Effector CD8-positive, alpha-beta T cell (primary cell): Measurements from ENCODE around the gene PTH2.
"Not testable (repeated sequence)": the region's sequence is repeated elsewhere in the genome, so short reads cannot be mapped to it uniquely, and the experiment has no call there.

Experiments
- DNase-seq: peaks from one replicate; lab custom pipeline; 2025; lab: John Stamatoyannopoulos, UW
- total RNA-seq, 4 experiments: gene quantifications; one replicate each; lab custom pipeline; 2026; lab: John Stamatoyannopoulos, UW

PTH2 gene, protein sequence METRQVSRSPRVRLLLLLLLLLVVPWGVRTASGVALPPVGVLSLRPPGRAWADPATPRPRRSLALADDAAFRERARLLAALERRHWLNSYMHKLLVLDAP
- 0 reads per million in 4 experiments for total RNA-seq

DNA sequence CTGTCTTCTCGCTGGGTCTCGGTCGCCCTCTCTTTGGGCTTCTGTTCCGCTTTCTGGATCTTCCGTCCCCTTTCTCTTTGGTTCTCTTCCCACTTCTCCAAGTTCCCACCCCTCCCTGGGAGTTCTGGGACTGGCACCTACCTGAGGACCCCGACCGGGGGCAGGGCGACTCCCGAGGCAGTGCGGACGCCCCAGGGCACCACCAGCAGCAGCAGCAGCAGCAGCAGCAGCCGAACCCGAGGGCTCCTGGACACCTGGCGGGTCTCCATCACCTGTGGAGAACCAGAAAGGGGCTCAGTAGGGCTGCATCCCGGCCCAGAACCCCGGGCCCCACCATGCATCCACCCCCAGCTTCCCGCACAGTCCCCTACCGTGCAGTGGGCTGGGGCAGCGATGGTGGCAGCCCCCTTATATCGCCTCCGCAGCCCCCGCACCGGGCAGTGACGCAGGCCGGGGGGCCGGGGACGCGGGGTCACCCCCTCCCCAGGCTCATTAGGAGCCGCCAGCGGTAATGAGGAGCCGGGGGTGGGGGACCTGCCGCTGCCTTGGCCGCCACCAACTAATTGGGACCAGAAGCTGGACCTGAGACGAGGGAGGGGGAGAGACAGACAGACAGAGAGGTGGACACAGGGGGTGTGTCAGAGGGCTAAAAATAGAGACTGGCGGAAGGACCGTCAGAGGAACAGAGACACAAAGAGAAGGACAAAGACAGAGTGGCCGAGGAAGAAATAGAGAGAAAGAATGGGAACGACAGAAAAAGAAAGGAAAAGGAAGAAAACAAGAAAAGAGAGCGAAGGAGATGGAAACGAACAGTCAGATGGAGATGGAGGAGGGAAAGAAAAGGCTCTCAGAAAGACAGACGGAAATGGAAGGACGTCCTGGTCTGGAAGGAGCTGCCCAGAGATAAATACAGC lies at the start of gene PTH2:
TSS of gene PTH2 (minus strand) at position 371 of the 914 bp plus-strand sequence. CDS start at position 269, 102 bp downstream.
- DNase-seq, result no peak

DNA sequence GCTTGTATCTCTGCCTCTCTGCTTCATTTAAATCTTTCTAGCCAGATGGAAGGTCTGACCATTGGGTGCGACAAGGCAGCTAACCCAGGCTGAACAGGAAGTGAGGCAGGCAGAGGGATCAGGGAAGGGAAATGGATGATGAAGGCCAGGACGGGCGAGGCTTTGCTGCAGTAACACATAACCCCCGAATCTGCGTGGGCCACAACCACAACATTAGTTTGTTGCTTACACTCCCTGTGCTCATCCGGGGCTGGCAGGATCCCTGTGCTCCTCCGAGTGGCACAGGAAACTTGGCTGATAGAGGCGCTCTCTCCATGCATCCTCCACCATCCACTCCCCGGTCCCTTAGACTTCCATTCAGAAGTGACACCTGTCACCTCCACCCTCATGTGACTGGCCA lies 49.7 kb upstream of the PTH2 start:
- no peak for DNase-seq

DNA sequence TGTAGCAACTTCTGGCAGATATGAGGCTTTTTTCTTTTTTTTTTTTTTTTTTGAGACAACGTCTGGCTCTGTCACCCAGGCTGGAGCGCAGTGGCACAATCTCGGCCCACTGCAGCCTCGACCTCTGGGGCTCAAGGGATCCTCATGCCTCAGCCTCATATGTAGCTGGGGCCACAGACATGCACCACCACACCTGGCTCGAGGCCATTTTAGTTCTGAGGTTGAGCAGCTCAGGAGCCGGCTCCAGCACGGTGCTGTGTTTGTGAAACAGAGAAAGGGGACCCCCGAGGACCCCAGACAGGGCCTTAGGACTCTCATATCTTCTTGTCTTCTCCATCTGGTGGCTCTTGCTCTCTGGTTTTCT lies 47.4 kb upstream of the PTH2 start:
- DNase-seq, result no peak

DNA sequence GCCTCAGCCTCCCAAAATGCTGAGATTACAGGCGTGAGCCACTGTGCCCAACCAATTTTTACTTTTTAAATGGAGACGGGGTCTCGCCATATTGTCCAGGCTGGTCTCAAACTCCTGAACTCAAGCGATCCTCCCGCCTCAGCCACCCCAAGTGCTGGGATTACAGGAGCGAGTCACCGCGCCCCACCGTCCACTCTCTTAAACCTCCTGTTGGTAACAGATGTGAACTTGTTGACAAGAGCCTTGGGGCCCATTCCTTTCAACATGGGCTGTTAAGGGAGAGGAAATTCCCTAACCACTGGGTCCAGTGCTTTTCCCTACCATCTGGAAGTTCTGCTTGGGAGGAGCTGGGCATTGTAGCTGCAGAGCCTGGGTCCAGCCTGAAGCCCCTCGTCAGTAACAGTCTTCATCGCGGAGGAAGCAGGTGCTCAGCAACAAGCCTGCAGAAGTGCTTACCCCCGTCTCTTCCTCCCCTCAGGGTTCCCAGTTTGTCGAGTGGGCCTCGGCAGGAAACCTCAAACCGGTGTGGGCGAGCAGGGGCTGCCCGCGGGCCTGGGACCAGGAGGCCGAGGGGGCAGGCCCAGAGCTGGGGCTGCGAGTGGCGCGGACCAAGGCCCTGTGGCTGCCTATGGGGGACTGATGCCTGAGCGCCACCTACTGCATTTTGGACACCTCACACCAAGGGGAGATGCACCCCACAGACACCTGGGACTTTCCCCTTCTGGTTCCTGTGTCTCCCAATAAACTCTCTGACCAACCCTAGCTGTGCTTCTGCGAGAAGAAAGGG lies 46.8 kb upstream of the PTH2 start:
- DNase-seq, result peak; percentile 31

DNA sequence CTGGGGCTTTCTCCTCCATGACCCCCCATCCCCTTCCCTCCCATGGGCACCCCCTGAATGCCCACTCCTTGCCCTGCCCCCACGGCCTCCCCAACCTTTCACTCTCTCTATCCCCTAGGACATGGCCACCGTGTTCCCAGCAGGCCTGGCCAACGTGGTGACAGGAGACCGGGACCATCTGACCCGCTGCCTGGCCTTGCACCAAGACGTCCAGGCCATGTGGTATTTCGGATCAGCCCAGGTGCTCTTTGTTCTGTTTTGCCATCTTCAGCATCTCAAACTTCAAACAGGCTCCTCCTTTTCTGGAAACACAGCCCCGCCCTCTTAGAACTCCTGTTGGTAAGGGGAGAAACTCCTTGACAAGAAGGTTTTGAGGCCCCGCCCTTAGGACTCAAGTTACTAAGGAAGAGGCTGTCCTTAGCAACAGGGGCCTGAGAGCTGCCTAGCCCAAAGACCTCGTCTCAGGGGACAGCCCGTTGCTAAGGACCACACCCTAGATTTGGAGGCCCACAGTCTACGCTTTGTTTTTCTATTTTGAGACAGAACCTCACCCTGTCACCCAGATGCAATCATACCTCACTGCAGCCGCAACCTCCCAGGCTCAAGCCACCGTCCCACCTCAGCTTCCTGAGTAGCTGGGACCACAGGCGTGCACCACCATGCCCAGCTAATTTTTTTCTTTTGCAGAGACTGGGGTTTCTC lies 45.7 kb upstream of the PTH2 start:
- peak; percentile 71 for DNase-seq

DNA sequence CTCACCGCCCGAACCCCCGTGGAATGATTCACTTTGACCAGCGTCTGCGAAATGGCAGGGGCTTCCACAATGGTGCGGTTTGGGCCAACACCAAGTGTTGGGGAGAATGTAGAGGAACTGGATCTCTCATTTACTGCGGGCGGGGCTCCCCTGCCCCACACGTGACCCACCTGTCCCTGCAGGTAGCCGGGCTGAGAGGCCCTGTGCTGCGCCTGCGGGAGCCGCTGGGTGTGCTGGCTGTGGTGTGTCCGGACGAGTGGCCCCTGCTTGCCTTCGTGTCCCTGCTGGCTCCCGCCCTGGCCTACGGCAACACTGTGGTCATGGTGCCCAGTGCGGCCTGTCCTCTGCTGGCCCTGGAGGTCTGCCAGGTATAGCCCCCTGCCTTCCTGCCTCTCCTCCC lies 45.0 kb upstream of the PTH2 start:
- no peak for DNase-seq

DNA sequence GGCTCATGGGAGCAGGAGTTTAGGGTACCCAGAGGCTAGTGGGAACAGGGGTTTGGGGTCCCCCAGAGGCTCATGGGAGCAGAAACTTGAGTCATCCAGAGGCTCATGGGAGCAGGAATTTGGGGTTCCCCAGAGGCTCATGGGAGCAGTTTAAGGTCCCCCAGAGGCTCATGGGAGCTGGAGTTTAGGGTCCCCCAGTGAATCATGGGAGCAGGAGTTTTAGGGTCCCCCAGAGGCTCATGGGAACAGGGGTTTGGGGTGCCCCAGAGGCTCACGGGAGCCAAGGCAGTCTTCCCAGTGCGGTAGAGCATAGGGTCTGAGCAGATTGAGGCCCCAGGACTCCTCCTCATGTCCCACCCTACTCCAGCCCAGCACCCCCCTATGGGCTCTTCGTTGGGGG lies 42.1 kb upstream of the PTH2 start:
- no peak for DNase-seq

DNA sequence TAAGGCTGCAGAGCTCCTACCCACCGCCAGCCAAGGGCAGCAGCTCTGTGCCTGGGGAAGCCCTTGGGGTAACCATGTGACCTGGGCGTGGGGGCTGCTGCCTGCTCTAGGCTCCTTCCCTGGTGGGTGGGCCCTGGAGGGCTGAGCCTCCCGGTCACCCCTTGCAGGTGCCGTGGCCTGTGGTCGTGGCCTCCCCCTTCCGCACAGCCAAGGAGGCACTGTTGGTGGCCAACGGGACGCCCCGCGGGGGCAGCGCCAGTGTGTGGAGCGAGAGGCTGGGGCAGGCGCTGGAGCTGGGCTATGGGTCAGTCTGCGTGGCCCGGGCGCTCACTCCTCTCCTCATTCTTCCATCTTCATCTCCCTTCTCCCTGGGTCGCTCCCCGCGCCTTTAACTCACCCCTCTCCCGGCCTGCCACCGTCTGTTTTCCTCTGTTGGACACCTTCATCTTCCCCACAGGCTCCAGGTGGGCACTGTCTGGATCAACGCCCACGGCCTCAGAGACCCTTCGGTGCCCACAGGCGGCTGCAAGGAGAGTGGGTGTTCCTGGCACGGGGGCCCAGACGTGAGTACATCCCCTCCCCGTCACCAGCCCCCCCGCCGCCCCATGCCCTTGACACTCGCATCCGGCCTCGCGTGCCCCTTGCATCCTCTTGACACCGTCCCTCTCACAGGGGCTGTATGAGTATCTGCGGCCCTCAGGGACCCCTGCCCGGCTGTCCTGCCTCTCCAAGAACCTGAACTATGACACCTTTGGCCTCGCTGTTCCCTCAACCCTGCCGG lies 40.9 kb upstream of the PTH2 start:
- DNase-seq, result no peak

DNA sequence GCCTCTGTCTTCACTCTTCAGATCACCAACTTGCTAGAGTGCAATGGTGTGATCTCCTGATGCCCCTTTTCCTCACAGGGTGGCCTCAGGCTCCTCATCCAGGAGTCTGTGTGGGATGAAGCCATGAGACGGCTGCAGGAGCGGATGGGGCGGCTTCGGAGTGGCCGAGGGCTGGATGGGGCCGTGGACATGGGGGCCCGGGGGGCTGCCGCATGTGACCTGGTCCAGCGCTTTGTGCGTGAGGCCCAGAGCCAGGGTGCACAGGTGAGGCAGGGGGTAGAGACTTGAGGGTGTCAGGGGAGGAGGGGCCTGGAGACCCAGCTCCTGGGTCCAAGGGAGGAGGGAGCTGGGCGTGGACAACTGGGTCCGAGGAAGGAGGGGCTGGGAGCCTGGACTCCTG lies 39.3 kb upstream of the PTH2 start:
- no peak for DNase-seq

DNA sequence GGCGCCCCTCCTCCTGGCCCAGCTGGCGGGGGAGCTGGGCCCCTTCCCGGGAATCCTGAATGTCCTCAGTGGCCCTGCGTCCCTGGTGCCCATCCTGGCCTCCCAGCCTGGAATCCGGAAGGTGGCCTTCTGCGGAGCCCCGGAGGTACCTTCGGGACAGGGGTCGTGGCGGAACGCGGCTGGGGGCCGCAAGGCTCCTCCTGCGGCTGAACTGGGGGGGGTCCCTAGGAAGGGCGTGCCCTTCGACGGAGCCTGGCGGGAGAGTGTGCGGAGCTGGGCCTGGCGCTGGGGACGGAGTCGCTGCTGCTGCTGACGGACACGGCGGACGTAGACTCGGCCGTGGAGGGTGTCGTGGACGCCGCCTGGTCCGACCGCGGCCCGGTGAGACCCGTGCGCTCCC lies 38.4 kb upstream of the PTH2 start:
- no peak for DNase-seq

DNA sequence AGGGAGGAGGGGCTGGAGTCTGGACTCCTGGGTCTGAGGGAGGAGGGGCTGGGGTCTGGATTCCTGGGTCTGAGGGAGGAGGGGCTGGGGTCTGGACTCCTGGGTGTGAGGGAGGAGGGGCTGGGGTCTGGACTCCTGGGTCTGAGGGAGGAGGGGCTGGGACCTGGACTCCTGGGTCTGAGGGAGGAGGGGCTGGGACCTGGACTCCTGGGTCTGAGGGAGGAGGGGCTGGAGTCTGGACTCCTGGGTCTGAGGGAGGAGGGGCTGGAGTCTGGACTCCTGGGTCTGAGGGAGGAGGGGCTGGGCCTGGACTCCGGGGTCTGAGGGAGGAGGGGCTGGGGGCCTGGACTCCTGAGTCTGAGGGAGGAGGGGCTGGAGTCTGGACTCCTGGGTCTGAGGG lies 37.9 kb upstream of the PTH2 start:
- not testable (repeated sequence) for DNase-seq

DNA sequence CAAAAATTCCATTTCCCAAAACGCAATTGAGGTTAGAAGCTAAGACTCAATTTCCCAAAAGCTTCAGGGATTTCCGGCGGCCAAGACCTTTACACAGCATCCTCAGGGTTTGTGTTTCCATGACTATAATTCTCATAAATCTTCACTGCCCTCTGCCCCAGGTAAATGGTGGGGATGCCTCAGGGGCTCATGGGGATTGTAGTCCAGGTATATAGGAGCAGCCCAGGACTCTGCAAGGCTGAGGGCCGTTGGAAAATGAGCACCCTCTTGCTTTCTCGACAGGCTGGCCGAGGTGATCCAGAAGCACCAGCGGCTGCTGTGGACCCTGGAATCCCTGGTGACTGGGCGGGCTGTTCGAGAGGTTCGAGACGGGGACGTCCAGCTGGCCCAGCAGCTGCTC lies 36.1 kb upstream of the PTH2 start:
- no peak for DNase-seq

DNA sequence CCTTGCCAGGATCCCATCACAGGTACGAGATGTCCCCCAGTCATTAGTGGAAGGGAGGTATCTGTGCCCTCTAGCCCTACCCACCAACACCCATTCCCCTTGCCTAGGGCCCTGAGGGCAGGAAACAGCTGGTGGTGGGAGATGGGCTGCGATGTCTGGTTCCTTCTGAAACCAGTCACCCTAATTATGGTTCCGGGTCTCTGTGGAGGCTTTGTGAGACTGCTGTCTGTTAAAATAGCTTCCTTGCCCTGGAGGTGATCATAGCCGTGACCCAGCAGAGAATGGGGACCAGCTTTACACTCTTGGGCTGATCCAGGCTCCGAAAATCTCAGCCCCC lies 35.3 kb upstream of the PTH2 start:
- no peak for DNase-seq

DNA sequence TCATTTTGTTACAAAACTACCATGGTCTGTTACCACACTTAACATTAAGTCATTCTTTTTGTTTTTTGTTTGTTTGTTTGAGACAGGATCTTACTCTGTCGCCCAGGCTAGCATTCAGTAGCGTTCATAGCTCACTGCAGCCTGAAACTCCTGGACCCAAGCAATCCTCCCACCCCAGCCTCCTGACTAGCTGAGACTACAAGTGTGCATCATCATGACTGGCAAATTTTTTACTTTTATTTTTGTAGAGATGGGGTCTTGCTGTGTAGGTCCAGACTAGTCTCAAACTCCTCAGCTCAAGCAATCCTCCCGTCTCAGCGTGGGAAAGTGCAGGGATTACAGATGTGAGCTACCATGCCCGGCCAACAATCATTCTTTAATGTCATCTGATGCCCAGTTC lies 33.1 kb upstream of the PTH2 start:
- DNase-seq, result no peak

DNA sequence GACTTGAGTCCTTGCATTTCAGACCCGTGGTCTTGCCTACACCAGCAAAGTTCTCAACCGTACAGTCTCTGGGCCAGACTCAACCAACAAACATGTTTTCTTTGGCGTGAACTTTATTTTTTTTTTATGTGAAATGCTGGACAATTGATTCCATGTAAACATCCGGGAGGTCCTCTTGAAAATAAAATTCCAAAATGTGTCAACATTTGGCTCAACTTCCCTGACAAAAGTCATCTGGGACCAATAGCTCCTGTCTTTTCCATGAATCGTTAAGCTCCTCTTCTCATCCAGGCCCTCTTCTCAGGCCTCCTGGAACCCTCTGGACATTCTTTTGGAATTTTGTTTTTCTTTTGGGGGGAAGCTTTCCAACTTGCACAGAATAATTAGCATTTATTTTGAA lies 32.5 kb upstream of the PTH2 start:
- DNase-seq, result no peak

DNA sequence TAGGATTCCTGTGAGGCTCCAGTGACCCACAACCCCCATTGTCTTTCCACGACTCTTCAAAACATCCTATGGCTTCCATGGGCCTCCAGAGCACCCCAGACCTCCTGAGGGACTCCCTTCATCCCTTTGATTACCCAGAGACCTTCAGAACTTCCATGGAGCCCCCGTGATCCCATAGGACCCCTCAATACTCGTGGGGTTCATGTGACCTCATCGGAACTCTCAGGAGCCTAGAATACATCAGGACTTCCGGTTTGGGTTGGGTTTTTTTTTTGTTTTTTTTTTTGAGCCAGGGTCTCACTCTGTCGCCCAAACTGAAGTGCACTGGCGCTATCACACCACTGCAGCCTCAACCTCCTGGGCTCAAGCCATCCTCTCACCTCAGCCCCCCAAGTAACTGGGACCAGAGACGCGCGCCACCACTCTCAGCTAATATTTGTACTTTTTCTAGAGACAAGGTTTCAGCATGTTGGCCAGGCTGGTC lies 30.6 kb upstream of the PTH2 start:
- DNase-seq, result no peak

DNA sequence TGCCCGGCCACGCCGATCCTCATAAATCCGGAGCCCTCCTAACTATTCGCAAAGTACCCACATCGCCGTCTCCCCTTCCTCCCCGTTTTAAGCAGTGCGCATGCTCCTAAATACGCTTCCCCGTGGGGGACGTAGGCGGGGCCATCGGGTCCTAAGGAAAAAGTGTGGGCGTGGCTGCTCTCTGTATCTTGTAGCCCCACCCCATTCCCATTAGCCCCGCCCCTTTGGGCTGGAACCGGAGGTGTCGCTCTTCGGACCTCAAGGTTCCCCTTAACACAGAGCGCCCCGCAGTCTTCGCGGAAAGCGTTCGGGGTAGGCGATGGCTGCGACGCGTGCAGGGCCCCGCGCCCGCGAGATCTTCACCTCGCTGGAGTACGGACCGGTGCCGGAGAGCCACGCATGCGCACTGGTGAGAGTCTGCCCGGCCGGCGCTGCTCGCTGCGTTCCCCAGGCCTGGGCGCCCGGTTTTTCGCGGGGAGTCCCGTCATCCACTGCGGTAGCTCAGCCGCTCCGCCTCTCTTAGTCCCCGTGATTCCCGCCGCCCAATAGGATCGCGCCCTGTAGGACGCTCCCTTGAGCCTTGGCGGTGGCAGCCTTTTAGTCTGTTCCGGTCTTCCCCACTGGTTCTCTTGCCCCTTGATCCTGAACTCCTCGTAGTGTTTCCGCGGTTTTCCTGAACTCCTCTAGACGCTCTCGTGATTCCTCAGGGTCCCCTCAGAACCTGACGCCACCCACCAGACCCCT lies 29.9 kb upstream of the PTH2 start, which contains the start of gene ALDH16A1:
TSS of gene ALDH16A1 (plus strand) at position 213 of the 744 bp plus-strand sequence. CDS start at position 320, 107 bp downstream.
- peak; percentile 94 for DNase-seq

DNA sequence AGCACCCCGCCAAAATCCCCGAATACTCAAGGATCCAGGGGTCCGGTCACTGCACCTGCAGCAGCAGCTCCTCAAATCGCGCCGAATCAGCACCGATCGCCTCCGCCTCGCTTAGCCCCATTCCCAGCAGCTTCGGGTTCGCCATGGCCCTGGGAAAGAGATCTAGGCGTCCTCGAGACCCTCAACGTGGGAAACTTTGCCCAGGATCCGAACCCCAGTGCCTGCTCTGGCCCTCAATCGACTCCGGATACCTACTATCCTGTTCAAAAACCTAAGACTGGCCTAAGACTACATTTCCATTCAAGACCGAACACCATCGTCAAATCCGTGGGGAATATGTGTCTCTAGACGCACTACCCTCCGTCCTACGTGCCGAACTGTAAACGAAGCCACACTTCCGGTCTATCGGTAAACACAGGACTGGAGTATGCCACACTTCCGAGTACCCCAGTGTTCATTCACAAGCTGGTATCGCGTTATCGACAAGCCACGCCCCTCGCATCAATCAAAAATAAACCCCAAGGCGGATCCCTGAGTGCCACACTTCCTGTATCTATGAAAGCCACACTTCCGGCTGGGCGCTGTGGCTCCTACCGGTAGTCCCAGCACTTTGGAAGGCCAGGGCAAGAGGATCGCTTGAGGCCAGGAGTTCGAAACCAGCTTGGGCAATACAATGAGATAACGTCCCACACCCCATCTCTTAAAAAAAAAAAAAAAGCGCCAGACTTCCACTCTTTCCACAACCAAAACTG lies 28.4 kb upstream of the PTH2 start, which contains the start of gene PIH1D1:
TSS of gene PIH1D1 (minus strand) at position 385 of the 752 bp plus-strand sequence. CDS start at position 145, 240 bp downstream.
- peak; percentile 88 for DNase-seq

DNA sequence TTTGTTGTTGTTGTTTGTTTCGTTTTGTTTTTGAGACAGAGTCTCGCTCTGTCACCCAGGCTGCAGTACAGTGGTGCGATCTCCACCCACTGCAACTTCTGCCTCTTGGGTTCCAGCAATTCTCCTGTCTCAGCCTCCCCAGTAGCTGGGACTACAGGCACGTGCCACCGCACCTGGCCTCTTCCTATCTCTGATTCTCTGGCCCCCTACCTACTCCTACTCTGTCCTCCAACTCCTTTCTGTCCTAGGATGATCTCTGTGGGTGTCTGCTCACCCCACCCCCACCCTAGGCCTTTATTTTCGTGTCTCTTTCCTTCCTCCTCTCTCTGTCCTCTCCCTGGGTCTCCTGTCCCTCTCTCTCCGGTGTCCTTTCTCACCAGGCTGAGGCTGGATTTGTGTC lies 27.2 kb upstream of the PTH2 start:
- DNase-seq, result no peak

DNA sequence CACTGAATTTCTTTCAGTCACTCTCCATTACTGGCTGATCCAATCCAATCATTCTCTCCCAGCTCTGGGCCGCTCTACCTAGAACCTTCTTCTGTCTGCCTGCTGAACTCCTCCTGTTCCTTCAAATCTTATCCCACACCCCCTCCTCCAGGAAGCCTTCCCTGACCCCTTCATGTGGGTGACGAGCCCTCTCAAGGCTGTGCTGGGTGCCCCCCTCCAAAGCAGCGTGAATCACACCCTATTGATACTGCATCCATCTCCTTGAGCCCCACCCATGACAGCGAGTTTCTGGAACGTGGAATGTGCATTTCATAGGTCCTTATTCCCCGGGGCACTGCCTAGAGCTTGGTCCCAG lies 25.2 kb upstream of the PTH2 start:
- no peak for DNase-seq
